ENCODE data around the gene SLC8A1.

SLC8A1 gene

DNA sequence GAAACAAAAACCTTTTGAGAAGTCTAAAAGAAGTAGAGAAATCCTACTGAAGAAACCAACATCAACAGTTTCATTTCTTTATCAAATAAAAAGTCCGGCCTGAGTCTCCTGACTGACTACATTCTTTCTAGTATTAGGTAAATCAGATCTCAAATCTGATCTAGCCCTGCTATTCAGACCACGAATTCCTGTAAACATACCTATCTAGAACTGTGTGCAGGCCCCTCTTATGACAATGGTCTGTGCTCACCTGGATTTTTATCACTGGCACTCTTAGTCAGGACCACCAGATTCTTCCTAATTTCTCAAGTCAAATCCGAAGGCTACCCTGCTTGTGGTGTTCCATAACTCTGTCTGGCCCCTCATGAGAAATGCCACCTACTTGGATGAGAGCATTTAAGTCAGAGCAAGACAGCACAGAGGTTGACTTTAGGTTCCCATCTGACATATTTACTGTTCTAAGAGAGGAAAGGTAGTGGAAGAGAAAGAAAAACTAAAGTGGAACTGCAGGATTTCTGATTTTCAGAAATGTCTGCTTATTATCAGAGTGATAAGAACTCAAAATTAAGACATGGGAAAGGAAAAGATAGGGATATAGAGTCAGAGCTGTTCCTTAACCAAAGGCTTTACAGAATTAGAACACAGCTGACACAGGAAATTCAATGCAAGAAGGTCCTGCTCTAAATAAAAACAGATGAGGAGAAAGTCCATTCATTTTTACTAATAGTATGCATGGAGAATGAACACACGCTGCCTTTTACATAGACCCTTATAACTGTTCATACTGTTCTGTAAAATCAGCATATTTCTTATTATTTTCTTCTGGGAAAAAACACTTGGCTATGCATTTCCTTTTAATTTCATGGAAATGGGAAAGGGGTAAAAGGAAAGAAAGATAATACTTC is 56.5 kb downstream of the SLC8A1 start:
- no peak for DNase-seq (ENCODE audit: low read depth)
- TF ChIP-seq, protein P1, sequence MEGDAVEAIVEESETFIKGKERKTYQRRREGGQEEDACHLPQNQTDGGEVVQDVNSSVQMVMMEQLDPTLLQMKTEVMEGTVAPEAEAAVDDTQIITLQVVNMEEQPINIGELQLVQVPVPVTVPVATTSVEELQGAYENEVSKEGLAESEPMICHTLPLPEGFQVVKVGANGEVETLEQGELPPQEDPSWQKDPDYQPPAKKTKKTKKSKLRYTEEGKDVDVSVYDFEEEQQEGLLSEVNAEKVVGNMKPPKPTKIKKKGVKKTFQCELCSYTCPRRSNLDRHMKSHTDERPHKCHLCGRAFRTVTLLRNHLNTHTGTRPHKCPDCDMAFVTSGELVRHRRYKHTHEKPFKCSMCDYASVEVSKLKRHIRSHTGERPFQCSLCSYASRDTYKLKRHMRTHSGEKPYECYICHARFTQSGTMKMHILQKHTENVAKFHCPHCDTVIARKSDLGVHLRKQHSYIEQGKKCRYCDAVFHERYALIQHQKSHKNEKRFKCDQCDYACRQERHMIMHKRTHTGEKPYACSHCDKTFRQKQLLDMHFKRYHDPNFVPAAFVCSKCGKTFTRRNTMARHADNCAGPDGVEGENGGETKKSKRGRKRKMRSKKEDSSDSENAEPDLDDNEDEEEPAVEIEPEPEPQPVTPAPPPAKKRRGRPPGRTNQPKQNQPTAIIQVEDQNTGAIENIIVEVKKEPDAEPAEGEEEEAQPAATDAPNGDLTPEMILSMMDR (IDR thresholded peaks at IDR 0.05; ENCODE audit: low read depth, low read length, missing control alignments), result no peak
- no peak overlapping the region for H3K4me3 ChIP-seq (ENCODE audit: low read depth, low read length)

DNA sequence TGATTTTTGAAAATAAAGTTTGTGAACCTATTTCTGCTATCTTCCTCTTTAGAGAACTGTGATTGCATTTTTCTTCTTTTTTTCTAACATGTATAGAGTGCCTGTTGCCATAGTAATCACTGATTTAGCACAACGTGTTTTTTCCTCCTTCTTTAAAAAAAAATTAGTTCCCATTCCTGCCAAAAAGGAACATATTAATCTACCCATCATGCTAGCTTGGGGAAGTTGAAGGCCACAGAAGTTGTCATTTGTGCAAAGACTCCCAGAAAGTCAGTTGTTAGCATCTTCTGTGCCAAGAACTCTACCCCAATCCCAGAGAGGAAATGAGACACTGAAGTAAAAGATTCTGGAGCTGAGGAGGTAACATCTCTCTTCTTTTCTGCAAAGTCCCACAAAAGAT is 57.3 kb downstream of the SLC8A1 start:
- no peak for DNase-seq (ENCODE audit: low read depth)
- TF ChIP-seq, protein P1 (IDR thresholded peaks at IDR 0.05; ENCODE audit: low read depth, low read length, missing control alignments), result no peak
- no peak overlapping the region for H3K4me3 ChIP-seq (ENCODE audit: low read depth, low read length)

DNA sequence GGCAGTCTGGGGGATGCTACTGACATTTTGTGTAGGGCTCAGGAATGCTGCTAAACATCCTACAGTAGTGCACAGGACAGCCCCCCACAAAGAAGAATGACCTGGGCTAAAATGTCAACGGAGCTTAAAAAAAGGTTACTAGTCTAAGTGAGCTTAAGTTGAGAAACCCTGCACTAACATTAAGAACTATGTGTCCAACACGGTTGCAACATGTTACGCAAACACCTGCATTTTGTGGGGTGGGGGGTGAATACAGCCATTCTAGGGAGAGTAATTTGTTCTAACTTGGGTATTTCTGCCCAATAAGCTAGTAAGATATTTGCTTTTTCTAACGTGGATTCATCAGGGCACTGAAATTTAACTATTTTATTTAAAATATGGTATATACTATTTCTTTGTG is 57.9 kb downstream of the SLC8A1 start:
- TF ChIP-seq, protein P1 (IDR thresholded peaks at IDR 0.05; ENCODE audit: low read depth, low read length, missing control alignments), result no peak
- DNase-seq (ENCODE audit: low read depth), result no peak

DNA sequence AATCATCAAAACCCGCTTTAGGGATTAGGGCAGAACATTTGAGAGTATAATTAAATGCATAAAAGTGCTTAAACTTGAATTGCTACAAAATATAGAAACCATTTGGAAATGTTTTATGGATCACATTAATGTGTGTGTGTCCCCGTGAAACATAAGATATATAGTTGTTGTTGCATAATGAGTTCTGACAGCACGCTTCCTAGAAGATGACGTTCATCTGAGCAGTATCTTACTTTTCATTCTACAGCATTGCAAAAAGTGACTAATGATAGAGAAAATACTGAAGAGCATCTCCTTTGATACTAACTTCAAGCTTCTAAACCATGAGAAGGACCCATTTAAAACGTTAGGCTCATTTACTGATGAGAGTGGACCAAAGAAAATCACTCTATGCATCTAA is 63.7 kb downstream of the SLC8A1 start:
- TF ChIP-seq, protein P1 (IDR thresholded peaks at IDR 0.05; ENCODE audit: low read depth, low read length, missing control alignments), result no peak
- H3K4me3 ChIP-seq (ENCODE audit: low read depth, low read length), result no peak overlapping the region
- no peak for DNase-seq (ENCODE audit: low read depth)

More for the DNA sequence above, 57.9 kb downstream of the SLC8A1 start:
- no peak overlapping the region for H3K4me3 ChIP-seq (ENCODE audit: low read depth, low read length)

GRCh38 chr2:40386177-40386576 is 65.7 kb downstream of the SLC8A1 start:
- H3K4me3 ChIP-seq (ENCODE audit: low read depth, low read length), result no peak overlapping the region
- DNase-seq (ENCODE audit: low read depth), result no peak
- TF ChIP-seq, protein P1 (IDR thresholded peaks at IDR 0.05; ENCODE audit: low read depth, low read length, missing control alignments), result no peak

DNA sequence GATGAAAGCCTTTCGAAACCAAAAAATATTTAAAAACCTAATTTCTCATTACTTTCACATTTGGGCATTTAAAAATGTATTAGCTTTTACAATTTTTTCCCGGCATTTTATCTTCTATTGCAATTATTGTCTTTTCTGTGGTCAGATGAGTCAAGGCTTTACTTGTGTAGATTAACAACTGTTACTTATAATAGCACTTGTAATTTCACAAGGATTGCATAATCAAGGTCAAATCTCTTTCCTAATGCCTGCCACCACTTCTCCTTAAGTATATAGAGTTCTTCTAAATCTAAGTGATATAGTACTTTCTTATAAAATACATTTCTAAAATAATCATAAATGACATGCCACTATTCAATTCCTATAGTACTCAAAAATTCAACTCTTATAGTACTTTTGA is 67.2 kb downstream of the SLC8A1 start:
- no peak for DNase-seq (ENCODE audit: low read depth)
- TF ChIP-seq, protein P1 (IDR thresholded peaks at IDR 0.05; ENCODE audit: low read depth, low read length, missing control alignments), result no peak
- no peak overlapping the region for H3K4me3 ChIP-seq (ENCODE audit: low read depth, low read length)

GRCh38 chr2:40384233-40384632 is 67.7 kb downstream of the SLC8A1 start:
- no peak for DNase-seq (ENCODE audit: low read depth)
- H3K4me3 ChIP-seq (ENCODE audit: low read depth, low read length), result no peak overlapping the region
- TF ChIP-seq, protein P1 (IDR thresholded peaks at IDR 0.05; ENCODE audit: low read depth, low read length, missing control alignments), result no peak

Data from GM12864 (cell line).